ENCODE data around the gene KIAA0513.

- TF ChIP-seq CTCF (conservative IDR thresholded peaks at IDR 0.05), result no peak; the same call in 1 of the 2 replicates
- TF ChIP-seq ZFX (IDR thresholded peaks at IDR 0.05), result no peak
Observed at GRCh38 chr16:85027958-85028684, 526 bp downstream of the KIAA0513 start.
